Skeletal muscle satellite cell (primary cell): ENCODE results near the gene LAPTM5.

Experiments used
- H3K27me3 ChIP-seq: 2 replicates; pipeline ENCODE4 v1.7.0; 2013; ENCODE audit warnings: low read length; ENCODE audit not compliant: control insufficient read depth, insufficient read depth
- H3K36me3 ChIP-seq: 2 replicates; pipeline ENCODE4 v1.7.0; 2013; ENCODE audit warnings: mild to moderate bottlenecking, control low read depth, low read length; ENCODE audit not compliant: insufficient read depth
- H3K4me1 ChIP-seq: 2 replicates; pipeline ENCODE4 v1.7.0; 2013; ENCODE audit warnings: low read length; ENCODE audit not compliant: control insufficient read depth, insufficient read depth
- H3K4me2 ChIP-seq: 2 replicates; pipeline ENCODE4 v1.7.0; 2013; ENCODE audit warnings: mild to moderate bottlenecking, low read length
- H3K4me3 ChIP-seq: 2 replicates; pipeline ENCODE4 v1.7.0; 2013; ENCODE audit warnings: low read length
- H3K9ac ChIP-seq: 2 replicates; pipeline ENCODE4 v1.7.0; 2013; ENCODE audit warnings: mild to moderate bottlenecking, low read depth, low read length, moderate library complexity
- H3K9me3 ChIP-seq: replicated peaks from 2 replicates; pipeline ENCODE4 v1.7.0; 2013; ENCODE audit warnings: mild to moderate bottlenecking, control low read depth, low read length

LAPTM5 gene

DNA sequence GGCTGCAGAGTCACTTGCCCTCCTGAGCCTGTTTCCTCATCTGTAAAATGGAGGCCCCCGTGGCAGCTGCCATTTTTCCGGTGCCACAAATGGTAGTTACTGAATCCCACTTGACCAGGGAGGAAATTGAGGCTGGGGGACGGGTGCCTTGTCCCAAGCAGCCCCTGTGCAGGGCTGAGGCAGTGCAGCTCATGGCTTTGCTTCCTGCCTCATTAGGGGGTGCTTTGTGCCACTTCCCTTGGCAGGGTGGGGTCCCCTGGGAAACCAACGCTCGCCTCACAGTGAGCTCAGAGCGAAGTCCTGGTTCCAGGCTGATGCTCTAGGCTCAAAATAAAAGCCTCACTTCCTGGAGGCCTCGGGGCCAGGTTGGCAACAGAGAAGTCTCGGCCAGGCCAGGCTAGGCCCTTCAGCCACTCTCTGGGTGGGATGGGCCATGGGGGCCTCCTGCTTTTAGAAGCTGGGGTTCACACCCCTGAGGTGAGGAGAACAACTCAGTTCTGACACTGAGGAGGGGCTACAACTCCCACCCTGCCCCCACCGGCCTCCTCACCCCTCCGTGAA lies 6.8 kb downstream of the LAPTM5 start:
- Histone ChIP-seq H3K4me3 (no peak overlapping the region), H3K4me1 (peaks cover 6% of the 10 kb centered on the region), H3K36me3 (no peaks in the 10 kb centered on the region), H3K9ac (no peak overlapping the region), H3K9me3 (no peaks in the 10 kb centered on the region), H3K27me3 (peaks cover 4% of the 10 kb centered on the region), H3K4me2 (no peak overlapping the region)

DNA sequence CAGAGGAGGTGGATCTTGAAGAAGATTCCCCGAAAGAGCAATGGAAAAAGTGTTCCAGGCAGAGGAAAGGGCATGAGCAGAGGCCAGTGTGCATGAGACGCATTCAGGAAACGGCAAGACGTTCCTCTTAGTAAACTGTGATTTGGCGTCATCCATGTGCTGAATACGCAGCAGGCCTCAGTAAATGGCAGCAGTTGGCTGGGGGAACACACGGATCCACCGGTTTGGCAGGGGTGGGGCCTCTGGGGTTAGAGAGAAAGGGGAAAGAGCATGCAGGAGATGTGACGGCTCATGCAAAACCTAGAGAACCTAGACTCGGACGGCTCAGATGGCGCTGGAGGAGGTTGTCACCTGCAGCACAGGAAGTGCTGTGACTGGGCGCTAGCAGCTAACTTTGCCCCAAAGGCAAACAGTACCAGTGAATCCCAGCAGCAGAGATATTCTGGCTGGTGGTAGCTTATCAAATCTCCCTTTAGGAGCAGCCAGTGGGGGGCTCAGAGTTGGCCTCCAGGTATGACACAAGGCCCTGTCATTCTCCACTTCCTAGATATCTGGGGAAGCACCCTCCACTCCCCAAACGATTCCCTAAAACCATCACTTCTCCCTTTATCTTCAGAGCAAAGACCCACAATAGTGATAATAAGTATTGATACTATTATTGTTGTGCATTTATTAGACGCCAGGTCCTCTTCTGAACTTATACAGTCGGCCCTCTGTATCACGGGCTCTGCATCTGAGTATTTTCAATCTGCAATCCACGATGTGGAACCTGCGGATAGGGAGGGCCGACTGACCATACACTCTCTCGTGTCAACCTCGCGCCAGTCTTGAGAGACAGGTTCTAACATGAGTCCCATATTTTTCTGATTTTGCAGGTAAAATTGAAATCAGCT lies 7.6 kb downstream of the LAPTM5 start:
- peaks cover 4% of the 10 kb centered on the region for H3K27me3 ChIP-seq
- no peaks in the 10 kb centered on the region for H3K36me3 ChIP-seq
- no peaks in the 10 kb centered on the region for H3K9me3 ChIP-seq
- H3K4me2 ChIP-seq: no peak overlapping the region
- no peaks in the 10 kb centered on the region for H3K4me1 ChIP-seq
- H3K9ac ChIP-seq: no peak overlapping the region
- H3K4me3 ChIP-seq: no peak overlapping the region

DNA sequence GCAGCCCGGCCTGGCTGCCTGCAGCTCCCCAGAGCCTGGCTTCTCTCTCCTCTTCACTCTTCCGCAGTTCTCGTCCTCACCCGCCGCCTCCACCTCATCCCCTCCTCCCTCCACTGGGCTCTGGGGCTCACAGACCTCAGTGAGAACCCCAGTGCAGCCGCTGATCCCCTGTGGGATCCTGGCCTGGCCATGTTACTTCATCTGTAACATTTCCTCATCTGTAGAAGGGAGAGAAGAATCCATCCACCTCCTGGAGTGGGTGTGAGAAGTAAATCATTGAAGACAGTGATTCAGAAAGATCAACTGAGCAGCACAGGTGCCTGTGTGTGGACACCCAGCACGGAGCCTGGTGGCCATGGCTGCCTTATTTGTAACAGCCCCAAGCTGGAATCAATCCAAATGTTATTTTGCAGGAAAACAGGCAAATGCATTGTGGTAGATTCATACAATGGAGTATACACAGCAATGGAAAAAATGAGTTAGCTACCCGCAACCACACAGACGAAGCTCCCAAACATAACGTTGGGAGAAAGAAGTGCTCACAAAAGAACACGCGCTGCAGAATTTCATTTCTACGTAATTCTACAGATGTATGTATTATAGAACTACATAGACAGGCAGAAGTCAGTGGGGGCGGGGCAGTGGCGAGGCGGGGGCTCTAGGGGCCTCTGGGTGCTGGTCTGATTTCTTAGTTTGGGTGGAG lies 8.7 kb downstream of the LAPTM5 start:
- no peaks in the 10 kb centered on the region for H3K9me3 ChIP-seq
- peaks cover 4% of the 10 kb centered on the region for H3K27me3 ChIP-seq
- no peaks in the 10 kb centered on the region for H3K36me3 ChIP-seq
- no peaks in the 10 kb centered on the region for H3K4me1 ChIP-seq
- no peak overlapping the region for H3K4me3 ChIP-seq
- no peak overlapping the region for H3K9ac ChIP-seq
- no peak overlapping the region for H3K4me2 ChIP-seq

DNA sequence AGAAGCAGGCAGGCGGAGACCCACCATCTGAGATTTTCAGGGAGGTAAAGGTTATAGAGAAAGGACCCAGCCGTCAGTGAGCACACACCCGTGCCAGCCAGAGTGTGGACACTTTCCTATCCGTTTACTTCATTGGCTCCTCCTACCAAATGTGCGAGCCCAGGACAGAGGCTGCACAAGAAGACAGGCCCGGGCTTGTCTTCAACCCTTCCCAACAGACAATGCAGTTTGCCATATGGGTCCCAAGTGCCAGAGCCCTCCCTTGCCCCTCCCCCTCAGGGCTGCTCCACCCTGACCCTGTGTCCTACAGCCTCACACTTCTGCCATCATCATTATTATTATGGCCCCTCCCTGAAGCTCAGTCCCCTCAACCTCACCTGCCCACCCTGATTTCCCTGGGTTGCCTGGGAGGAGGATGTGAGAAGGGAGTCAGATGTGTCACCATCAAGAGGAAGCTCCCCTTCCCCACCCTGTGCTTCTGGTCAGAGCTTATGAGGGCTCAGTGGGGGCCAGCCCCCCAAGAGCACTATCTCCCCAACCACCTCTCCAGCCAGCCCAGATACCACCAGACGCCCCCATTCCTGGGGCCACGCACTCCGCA lies 9.4 kb downstream of the LAPTM5 start:
- Histone ChIP-seq H3K4me2 (no peak overlapping the region), H3K9ac (no peak overlapping the region), H3K36me3 (no peaks in the 10 kb centered on the region), H3K9me3 (no peaks in the 10 kb centered on the region), H3K27me3 (no peaks in the 10 kb centered on the region), H3K4me1 (no peaks in the 10 kb centered on the region), H3K4me3 (no peak overlapping the region)

DNA sequence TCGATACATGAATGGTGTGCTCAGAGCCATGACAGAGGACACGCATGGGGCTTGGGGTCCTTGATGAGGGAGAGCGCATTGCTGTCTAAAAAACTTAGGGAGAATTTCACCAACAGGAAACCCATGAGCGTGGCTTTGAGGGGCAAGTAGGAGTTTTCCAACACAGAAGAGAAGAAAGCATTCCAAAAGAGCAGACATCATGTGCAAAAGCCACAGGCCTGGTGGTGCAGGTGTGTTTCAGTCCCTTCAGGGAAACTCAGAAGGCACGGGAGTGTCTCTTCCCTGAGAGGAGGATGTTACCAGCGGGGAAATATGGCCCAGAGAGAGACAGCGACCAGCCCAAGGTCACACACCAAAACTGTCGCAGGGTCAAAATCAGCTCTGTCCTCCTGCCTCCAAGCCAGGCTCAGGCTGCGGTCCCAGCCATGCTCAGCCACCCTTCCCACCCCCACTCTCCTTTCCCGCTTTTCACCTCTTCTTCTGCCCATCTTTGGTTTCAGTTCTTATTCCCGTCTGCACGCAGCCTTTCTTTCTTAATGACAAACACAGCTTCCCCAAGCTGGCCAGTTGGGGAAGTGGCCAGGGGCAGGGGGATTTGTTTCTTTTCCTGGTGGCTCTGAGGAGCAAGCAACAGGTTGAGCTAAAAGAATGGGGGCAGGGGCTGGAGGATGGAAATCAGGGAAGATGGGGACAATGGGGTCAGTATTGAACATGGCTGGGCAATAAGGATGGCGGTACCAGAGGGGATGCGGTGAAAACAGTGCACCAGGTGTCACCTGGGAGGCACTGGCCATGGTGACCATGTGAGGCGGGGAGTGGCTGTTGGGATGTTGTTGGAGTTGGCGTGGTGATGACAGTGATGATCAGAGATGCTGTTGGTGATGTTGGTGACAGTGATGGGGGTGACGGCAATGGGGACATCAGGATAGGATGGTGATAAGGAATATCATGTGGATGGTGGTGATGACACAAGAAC lies 10.3 kb downstream of the LAPTM5 start:
- no peaks in the 10 kb centered on the region for H3K4me1 ChIP-seq
- no peak overlapping the region for H3K4me3 ChIP-seq
- H3K27me3 ChIP-seq: no peaks in the 10 kb centered on the region
- no peak overlapping the region for H3K4me2 ChIP-seq
- H3K9me3 ChIP-seq: no peaks in the 10 kb centered on the region
- H3K36me3 ChIP-seq: no peaks in the 10 kb centered on the region
- no peak overlapping the region for H3K9ac ChIP-seq

DNA sequence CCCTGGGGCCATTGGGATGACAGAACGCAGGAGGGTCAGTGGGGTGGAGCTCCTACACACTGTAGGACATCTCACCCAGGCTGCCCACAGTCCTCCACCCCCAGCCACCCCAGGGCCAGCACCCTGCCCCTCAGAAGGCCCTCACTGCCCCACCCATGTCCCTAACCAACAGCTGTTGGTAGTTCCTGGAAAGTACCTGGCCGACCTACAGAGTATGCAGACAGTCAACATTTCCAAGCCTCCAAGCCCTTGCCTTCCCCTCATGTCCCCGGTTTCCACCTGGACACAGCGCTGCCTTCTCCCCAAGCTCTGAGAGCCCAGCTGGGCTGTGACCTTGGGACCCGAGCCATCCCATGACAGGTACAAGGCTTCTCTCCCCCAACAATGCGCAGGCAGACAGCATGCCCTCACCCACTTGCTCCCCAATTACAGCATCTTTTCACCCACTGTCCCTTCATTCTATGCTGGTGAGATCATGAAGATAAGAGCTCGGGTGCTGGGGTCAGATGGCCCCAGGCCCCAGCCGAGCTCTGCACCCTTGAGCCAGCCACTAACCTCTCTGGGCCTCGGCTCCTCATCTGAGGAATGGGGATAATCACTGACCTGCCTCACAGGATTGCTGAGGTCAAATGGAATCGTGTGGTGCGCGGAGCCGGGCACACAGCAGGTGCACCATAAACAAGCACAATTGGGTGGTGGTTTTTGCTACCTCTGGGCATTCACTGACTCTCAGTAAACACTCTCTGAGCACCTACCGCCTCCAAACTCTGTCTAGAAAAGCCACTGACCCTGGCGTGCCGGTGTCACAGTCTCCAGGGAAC lies 11.2 kb downstream of the LAPTM5 start:
- H3K9ac ChIP-seq: no peak overlapping the region
- H3K4me1 ChIP-seq: no peaks in the 10 kb centered on the region
- no peaks in the 10 kb centered on the region for H3K36me3 ChIP-seq
- H3K9me3 ChIP-seq: no peaks in the 10 kb centered on the region
- no peaks in the 10 kb centered on the region for H3K27me3 ChIP-seq
- H3K4me3 ChIP-seq: no peak overlapping the region
- no peak overlapping the region for H3K4me2 ChIP-seq

DNA sequence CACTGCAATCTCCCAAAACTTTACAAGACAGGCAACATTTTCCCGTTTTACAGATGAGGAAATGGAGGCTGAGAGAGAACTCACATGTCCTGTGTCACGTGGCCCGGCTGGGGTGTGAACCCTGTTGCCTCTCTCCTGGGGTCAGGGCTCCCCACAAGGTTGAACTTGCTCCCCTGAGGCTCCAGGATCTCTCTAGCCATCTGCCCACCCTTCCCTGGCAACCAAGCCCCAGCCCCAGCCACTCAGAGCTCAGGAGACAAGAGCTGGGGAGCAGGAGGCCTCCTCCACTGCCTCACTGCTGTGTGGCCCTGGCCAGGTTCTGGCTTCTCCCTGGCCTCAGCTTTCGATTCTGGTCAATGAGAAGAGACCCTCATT lies 11.8 kb downstream of the LAPTM5 start:
- H3K4me3 ChIP-seq: no peak overlapping the region
- no peaks in the 10 kb centered on the region for H3K36me3 ChIP-seq
- no peak overlapping the region for H3K4me2 ChIP-seq
- no peaks in the 10 kb centered on the region for H3K4me1 ChIP-seq
- H3K27me3 ChIP-seq: no peaks in the 10 kb centered on the region
- no peaks in the 10 kb centered on the region for H3K9me3 ChIP-seq
- H3K9ac ChIP-seq: no peak overlapping the region

DNA sequence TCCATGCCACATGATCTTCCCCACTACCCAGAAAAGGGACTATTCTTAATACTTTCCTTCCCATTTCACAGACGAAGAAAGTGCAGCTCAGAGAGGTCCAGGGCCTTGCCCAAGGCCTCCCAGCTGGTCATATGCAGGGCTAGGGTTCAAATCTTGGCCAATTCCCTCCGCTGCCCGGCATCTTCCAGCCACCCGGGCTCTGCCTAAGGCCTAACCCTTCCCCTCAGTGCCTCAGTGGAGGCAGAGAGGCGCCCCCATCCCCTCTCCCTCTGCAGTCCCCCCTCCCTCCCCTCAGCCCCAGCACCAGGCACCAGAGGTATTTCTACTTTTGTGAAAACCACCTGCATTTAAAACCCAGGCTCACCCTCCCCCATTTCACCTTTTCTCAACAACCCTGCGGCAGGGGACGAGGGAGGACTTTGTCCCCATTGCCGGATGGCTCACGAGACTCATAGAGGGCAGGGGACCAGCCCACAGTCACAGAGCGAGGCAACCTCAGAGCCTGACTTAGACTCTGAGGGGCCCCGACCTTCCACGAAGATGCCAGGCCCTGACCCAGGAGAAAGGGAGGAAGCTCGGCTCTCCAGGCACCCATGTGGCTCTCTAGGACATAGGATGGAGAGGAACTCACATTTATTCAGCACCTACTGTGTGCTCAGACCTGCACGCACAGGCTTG lies 12.3 kb downstream of the LAPTM5 start:
- Histone ChIP-seq H3K9me3 (no peaks in the 10 kb centered on the region), H3K27me3 (no peaks in the 10 kb centered on the region), H3K4me2 (no peak overlapping the region), H3K9ac (no peak overlapping the region), H3K4me1 (no peaks in the 10 kb centered on the region), H3K4me3 (no peak overlapping the region), H3K36me3 (no peaks in the 10 kb centered on the region)

DNA sequence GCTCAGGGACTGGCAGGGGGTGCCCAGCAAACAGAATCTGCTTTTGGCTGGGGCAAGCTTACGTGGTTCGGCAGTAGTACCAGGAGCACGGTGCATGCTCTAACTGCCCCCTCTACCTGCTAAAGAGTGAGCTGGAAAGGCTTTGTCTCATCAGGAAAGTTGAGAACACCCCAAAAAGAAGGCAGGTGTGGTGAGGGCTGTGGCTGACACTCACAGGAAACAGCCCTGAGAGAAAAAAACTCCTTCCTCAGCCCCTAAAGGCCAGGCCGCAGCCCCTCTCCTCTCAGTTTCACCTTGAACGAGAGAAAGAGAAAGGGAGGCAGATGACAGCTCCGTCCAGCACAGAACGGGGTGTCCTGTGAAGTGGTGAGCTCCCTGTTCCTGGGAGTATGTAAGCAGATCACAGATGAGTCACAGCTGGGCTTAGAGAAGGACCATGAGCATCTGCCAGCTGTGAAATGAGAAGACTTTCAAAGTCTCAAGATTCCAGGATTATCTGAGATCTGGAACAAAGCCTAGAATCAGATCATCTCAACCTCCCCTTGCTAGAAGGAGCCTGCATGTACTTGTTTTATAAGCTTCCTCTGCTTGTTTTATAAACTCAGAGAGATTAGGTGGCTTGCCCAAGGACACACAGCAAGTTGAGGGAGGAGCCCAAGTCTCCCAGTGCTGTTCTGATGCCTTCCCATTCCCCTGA lies 13.4 kb downstream of the LAPTM5 start:
- H3K9me3 ChIP-seq: no peaks in the 10 kb centered on the region
- H3K4me3 ChIP-seq: no peak overlapping the region
- no peaks in the 10 kb centered on the region for H3K36me3 ChIP-seq
- no peak overlapping the region for H3K4me2 ChIP-seq
- no peaks in the 10 kb centered on the region for H3K4me1 ChIP-seq
- H3K9ac ChIP-seq: no peak overlapping the region
- H3K27me3 ChIP-seq: no peaks in the 10 kb centered on the region
